Osteoblast (primary cell): ENCODE measurements around the gene DYSF. TPM values are rescaled to one million over a fixed set of nuclear protein-coding genes. Genes with fewer than 3 reads are reported as not detected.

Experiments
- DNase-seq: peaks from one replicate; pipeline ENCODE4 v3.0.0; 2011; ENCODE audit warnings: low spot score, mixed read lengths; ENCODE audit not compliant: insufficient read length; ENCODE audit errors: missing footprints
- H2AFZ ChIP-seq: 2 replicates; pipeline ENCODE4 v1.6.0; 2011; ENCODE audit warnings: mild to moderate bottlenecking, low read length
- H3K27ac ChIP-seq: 2 replicates; pipeline ENCODE4 v1.5.1; 2011; ENCODE audit warnings: mild to moderate bottlenecking, low read depth, low read length, moderate library complexity
- H3K27me3 ChIP-seq: 2 replicates; pipeline ENCODE4 v1.6.0; 2012; ENCODE audit warnings: mild to moderate bottlenecking, control low read depth, inconsistent platforms, low read length, moderate library complexity; ENCODE audit not compliant: insufficient read depth
- H3K36me3 ChIP-seq: 2 replicates; pipeline ENCODE4 v1.5.1; 2011; ENCODE audit warnings: mild to moderate bottlenecking, low read length, control low read depth, moderate library complexity; ENCODE audit not compliant: insufficient read depth
- H3K4me1 ChIP-seq: 2 replicates; pipeline ENCODE4 v1.5.1; 2011; ENCODE audit warnings: mild to moderate bottlenecking, low read length, control low read depth, moderate library complexity; ENCODE audit not compliant: insufficient read depth
- H3K4me2 ChIP-seq: 2 replicates; pipeline ENCODE4 v1.6.0; 2011; ENCODE audit warnings: mild to moderate bottlenecking, low read length; ENCODE audit not compliant: insufficient read depth
- H3K4me3 ChIP-seq: fragments of 200-600 bp; sonication (generic); 3 replicates; pipeline ENCODE4 v1.5.1; 2012; ENCODE audit warnings: mild to moderate bottlenecking, low read length, inconsistent platforms; ENCODE audit not compliant: insufficient read depth
- H3K79me2 ChIP-seq: 2 replicates; pipeline ENCODE4 v1.6.0; 2012; ENCODE audit warnings: mild to moderate bottlenecking, low read length, control low read depth, inconsistent platforms; ENCODE audit not compliant: insufficient read depth
- H3K9me3 ChIP-seq: 2 replicates; pipeline ENCODE4 v1.5.1; 2011; ENCODE audit warnings: low read depth, low read length, control low read depth
- H4K20me1 ChIP-seq: 2 replicates; pipeline ENCODE4 v1.6.0; 2012; ENCODE audit warnings: mild to moderate bottlenecking, low read length, control low read depth; ENCODE audit not compliant: insufficient read depth
- total RNA-seq: library from RNA; depleted of rRNA; stranded (reverse); fragments of >200 nt; gene quantifications from 2 replicates; pipeline ENCODE4 v1.2.3, GENCODE V29; 2012
- TF ChIP-seq, protein P1 (sequence below): IDR thresholded peaks from 2 replicates; pipeline ENCODE4 v1.5.1; 2011; ENCODE audit warnings: mild to moderate bottlenecking, low read depth, low read length, moderate library complexity; ENCODE audit errors: extremely low read depth

DYSF gene
- total RNA-seq, 1 donor, result 4.3 TPM

DNA sequence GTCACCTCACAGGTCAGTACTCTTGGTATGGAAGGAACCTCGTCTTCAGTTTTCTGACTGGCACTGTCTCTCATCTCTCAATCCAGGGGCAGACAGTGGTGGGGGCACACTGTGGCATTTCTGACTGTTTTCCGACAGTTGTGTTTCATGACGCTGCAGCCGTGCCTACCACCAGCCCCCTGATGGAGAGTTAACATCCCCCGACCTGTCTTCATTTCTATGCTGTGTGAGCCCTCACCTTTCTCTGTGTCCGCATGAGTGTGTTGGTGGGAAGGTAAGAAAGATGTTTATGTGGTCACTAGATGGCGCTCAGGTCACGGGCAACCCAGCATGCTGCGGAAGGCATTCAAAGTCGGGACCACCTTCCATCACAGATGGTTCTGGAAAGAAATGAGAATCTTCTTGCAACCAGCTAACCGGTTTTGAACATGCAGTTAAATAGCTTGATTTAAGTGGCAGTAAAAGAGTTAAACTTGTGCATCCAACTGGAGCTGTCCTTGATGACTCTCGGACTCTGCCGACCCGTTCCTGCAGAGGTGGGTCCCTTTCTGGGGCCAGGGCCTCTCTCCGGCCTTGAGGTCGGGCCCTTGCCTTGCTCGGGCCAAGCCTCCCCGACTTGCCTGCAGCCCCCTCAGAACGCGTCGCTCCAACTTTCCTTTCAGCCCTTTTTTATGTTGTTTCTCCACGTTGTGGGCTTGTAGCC lies 92.4 kb downstream of the DYSF start:
- Histone ChIP-seq H3K79me2 (no peaks in the 10 kb centered on the region), H3K9me3 (peaks cover 2% of the 10 kb centered on the region), H3K27ac (no peak overlapping the region), H4K20me1 (no peaks in the 10 kb centered on the region), H3K36me3 (no peaks in the 10 kb centered on the region), H3K4me1 (no peaks in the 10 kb centered on the region), H3K4me3 (no peak overlapping the region), H3K27me3 (peaks cover 41% of the 10 kb centered on the region), H3K4me2 (no peak overlapping the region), H2AFZ (no peak overlapping the region)
- peak; percentile 97 for DNase-seq
- TF ChIP-seq, protein P1, sequence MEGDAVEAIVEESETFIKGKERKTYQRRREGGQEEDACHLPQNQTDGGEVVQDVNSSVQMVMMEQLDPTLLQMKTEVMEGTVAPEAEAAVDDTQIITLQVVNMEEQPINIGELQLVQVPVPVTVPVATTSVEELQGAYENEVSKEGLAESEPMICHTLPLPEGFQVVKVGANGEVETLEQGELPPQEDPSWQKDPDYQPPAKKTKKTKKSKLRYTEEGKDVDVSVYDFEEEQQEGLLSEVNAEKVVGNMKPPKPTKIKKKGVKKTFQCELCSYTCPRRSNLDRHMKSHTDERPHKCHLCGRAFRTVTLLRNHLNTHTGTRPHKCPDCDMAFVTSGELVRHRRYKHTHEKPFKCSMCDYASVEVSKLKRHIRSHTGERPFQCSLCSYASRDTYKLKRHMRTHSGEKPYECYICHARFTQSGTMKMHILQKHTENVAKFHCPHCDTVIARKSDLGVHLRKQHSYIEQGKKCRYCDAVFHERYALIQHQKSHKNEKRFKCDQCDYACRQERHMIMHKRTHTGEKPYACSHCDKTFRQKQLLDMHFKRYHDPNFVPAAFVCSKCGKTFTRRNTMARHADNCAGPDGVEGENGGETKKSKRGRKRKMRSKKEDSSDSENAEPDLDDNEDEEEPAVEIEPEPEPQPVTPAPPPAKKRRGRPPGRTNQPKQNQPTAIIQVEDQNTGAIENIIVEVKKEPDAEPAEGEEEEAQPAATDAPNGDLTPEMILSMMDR, result peak; percentile 83

GRCh38 chr2:71546275-71546638 lies 92.9 kb downstream of the DYSF start:
- H3K27me3 ChIP-seq, result peaks cover 40% of the 10 kb centered on the region
- no peak overlapping the region for H2AFZ ChIP-seq
- no peaks in the 10 kb centered on the region for H3K4me1 ChIP-seq
- no peak overlapping the region for H3K4me2 ChIP-seq
- no peak overlapping the region for H3K27ac ChIP-seq
- H3K79me2 ChIP-seq, result no peaks in the 10 kb centered on the region
- peaks cover 2% of the 10 kb centered on the region for H3K9me3 ChIP-seq
- H3K36me3 ChIP-seq, result no peaks in the 10 kb centered on the region
- no peak overlapping the region for H3K4me3 ChIP-seq
- TF ChIP-seq, protein P1, result no peak
- H4K20me1 ChIP-seq, result no peaks in the 10 kb centered on the region
- no peak for DNase-seq

- no peaks in the 10 kb centered on the region for H3K4me1 ChIP-seq
- H3K27ac ChIP-seq, result no peak overlapping the region
- no peaks in the 10 kb centered on the region for H3K36me3 ChIP-seq
- no peak overlapping the region for H3K4me3 ChIP-seq
- H3K79me2 ChIP-seq, result no peaks in the 10 kb centered on the region
- no peak overlapping the region for H3K4me2 ChIP-seq
- H4K20me1 ChIP-seq, result no peaks in the 10 kb centered on the region
- H3K27me3 ChIP-seq, result peaks cover 39% of the 10 kb centered on the region
- peaks cover 2% of the 10 kb centered on the region for H3K9me3 ChIP-seq
- no peak overlapping the region for H2AFZ ChIP-seq
- peak; percentile 69 for DNase-seq
- TF ChIP-seq, protein P1, result no peak
These were observed 93.5 kb downstream of the DYSF start for GRCh38 chr2:71546777-71547281.

- H3K36me3 ChIP-seq, result no peaks in the 10 kb centered on the region
- DNase-seq, result peak; percentile 60
- TF ChIP-seq, protein P1, result no peak
- H4K20me1 ChIP-seq, result no peaks in the 10 kb centered on the region
- no peaks in the 10 kb centered on the region for H3K79me2 ChIP-seq
- H3K9me3 ChIP-seq, result peaks cover 2% of the 10 kb centered on the region
- peaks cover 39% of the 10 kb centered on the region for H3K27me3 ChIP-seq
- no peak overlapping the region for H3K4me2 ChIP-seq
- no peak overlapping the region for H3K4me3 ChIP-seq
- no peak overlapping the region for H2AFZ ChIP-seq
- H3K27ac ChIP-seq, result no peak overlapping the region
- no peaks in the 10 kb centered on the region for H3K4me1 ChIP-seq
These were observed 94.4 kb downstream of the DYSF start for GRCh38 chr2:71547616-71548285.
